ENCODE data around the gene DNLZ. TPM values are rescaled to one million over a fixed set of nuclear protein-coding genes. Genes with fewer than 3 reads are reported as not detected.

The DNLZ gene
- total and polyA plus RNA-seq, 12 donors, result 23.3 to 49.2 (median 32.5) TPM

- WGBS, 2 donors, result 87 to 88% methylated on average over 11 of the region's 11 CpGs
- H3K9me3 ChIP-seq, result no peaks in the 10 kb centered on the region
These were observed 31.0 kb downstream of the DNLZ start for GRCh38 chr9:136332482-136332983.

GRCh38 chr9:136331556-136332481 is 31.7 kb downstream of the DNLZ start:
- Histone ChIP-seq H3K36me3 (peaks cover 0 to 20% (median 0%) of the 10 kb centered on the region in 9 donors), H3K4me1 (peaks cover 18 to 31% (median 28%) of the 10 kb centered on the region in 9 donors), H3K4me3 (no peak overlapping the region), H3K9me3 (no peaks in the 10 kb centered on the region), H3K27ac (no peak overlapping the region), H3K27me3 (peaks cover 0 to 13% (median 0%) of the 10 kb centered on the region in 7 donors)
- ATAC-seq (no peak), DNase-seq (peak in 1 of 2 donors; percentile 15)
- intact Hi-C loops (cut with DNase I), result loop anchor here in 1 of 10 donors (5.0 kb wide), 1 partner anchor 65 kb away; no protein-coding TSS in a partner anchor
- WGBS, 2 donors, result 88% methylated on average over 44 to 46 of the region's 46 CpGs
- no peak for TF ChIP-seq CTCF (IDR thresholded peaks at IDR 0.05)

More at GRCh38 chr9:136332482-136332983, 31.0 kb downstream of the DNLZ start:
- Histone ChIP-seq H3K4me1 (peaks cover 15 to 28% (median 25%) of the 10 kb centered on the region in 9 donors), H3K36me3 (peaks cover 0 to 27% (median 4%) of the 10 kb centered on the region in 9 donors), H3K27ac (no peak overlapping the region), H3K4me3 (no peak overlapping the region), H3K27me3 (peaks cover 0 to 10% (median 0%) of the 10 kb centered on the region in 7 donors)
- TF ChIP-seq CTCF (IDR thresholded peaks at IDR 0.05), result no peak
- ATAC-seq (no peak), DNase-seq (peak in 1 of 2 donors; percentile 4)
- intact Hi-C loops (cut with DNase I), result loop anchor here in 1 of 10 donors (5.0 kb wide), 1 partner anchor 65 kb away; no protein-coding TSS in a partner anchor

GRCh38 chr9:136331030-136331429 is 32.5 kb downstream of the DNLZ start:
- no peaks in the 10 kb centered on the region for H3K9me3 ChIP-seq
- H3K27me3 ChIP-seq, result peaks cover 0 to 21% (median 0%) of the 10 kb centered on the region in 7 donors
- peaks cover 0 to 12% (median 0%) of the 10 kb centered on the region in 9 donors for H3K36me3 ChIP-seq
- no peak for ATAC-seq
- peak in 1 of 2 donors; percentile 9 for DNase-seq
- H3K4me1 ChIP-seq, result peaks cover 19 to 39% (median 35%) of the 10 kb centered on the region in 9 donors
- no peak overlapping the region for H3K27ac ChIP-seq
- WGBS, 2 donors, result 82 to 89% methylated on average over 13 to 15 of the region's 15 CpGs
- TF ChIP-seq CTCF (IDR thresholded peaks at IDR 0.05), result no peak
- intact Hi-C loops (cut with DNase I), result loop anchor here in 1 of 10 donors (5.0 kb wide), 1 partner anchor 66 kb away; no protein-coding TSS in a partner anchor
- H3K4me3 ChIP-seq, result no peak overlapping the region

- peaks cover 0 to 9% (median 0%) of the 10 kb centered on the region in 9 donors for H3K36me3 ChIP-seq
- peaks cover 0 to 23% (median 0%) of the 10 kb centered on the region in 7 donors for H3K27me3 ChIP-seq
- no peak overlapping the region for H3K27ac ChIP-seq
- no peaks in the 10 kb centered on the region for H3K9me3 ChIP-seq
- TF ChIP-seq CTCF (IDR thresholded peaks at IDR 0.05), result no peak
- no peak overlapping the region for H3K4me3 ChIP-seq
- peaks cover 19 to 45% (median 39%) of the 10 kb centered on the region in 9 donors for H3K4me1 ChIP-seq
- WGBS, 2 donors, result 64 to 66% methylated on average over 14 of the region's 14 CpGs
- ATAC-seq (no peak), DNase-seq (no peak)
- intact Hi-C loops (cut with DNase I), result loop anchor here in 1 of 10 donors (5.0 kb wide), 1 partner anchor 67 kb away; no protein-coding TSS in a partner anchor
These were observed 33.0 kb downstream of the DNLZ start for GRCh38 chr9:136330406-136330990.

Data from heart right ventricle (tissue), 16 donors.